Caco-2 (cell line): ENCODE measurements around the gene BTRC. TPM values are rescaled to one million over a fixed set of nuclear protein-coding genes. Genes with fewer than 3 reads are reported as not detected.
"Not testable (repeated sequence)": the region's sequence is repeated elsewhere in the genome, so short reads cannot be mapped to it uniquely, and the experiment has no call there.

Experiments
- BruUV-seq: library from RNA; stranded (reverse); fragments of 400-500 nt; replicated peaks from 2 replicates; lab custom pipeline; 2021; lab: Mats Ljungman, UMichigan
- CTCF ChIA-PET: fragments of 300-600 bp; sonication (Branson Sonifier 250); formaldehyde crosslinking; loops from one replicate; lab custom pipeline; 2022; ENCODE audit warnings: antibody characterized with exemption; lab: Charles Lee
- POLR2A ChIA-PET: fragments of 300-600 bp; sonication (Branson Sonifier 250); formaldehyde crosslinking; loops from one replicate; lab custom pipeline; 2022; ENCODE audit warnings: antibody characterized with exemption; lab: Charles Lee
- DNase-seq, 2 experiments: peaks; one replicate each; pipeline versions ENCODE4 v3.0.0 to v3.0.0-alpha.2; 2020 to 2022
- H3K27me3 ChIP-seq: replicated peaks from 2 replicates; pipeline ENCODE4 v1.6.0; 2011; ENCODE audit warnings: low read length; ENCODE audit not compliant: control insufficient read depth, insufficient read depth
- H3K36me3 ChIP-seq: 2 replicates; pipeline ENCODE4 v1.5.1; 2011; ENCODE audit warnings: low read length; ENCODE audit not compliant: control insufficient read depth, insufficient read depth
- H3K4me1 ChIP-seq: fragments of 250-450 bp; sonication (Bioruptor Pico); 2 replicates; pipeline ENCODE4 v1.5.1; 2020; ENCODE audit warnings: mild to moderate bottlenecking
- H3K4me3 ChIP-seq: 2 replicates; pipeline ENCODE4 v1.5.1; 2011; ENCODE audit warnings: low read depth, mild to moderate bottlenecking, control low read depth, low read length
- H3K9me3 ChIP-seq: fragments of 250-450 bp; sonication (Bioruptor Pico); 2 replicates; pipeline ENCODE4 v1.5.1; 2020; ENCODE audit warnings: mild to moderate bottlenecking, moderate library complexity
- H3K27ac Mint-ChIP-seq: one replicate; pipeline ENCODE4 v1.8.0; 2022; ENCODE audit warnings: mixed read lengths; ENCODE audit not compliant: unreplicated experiment
- H3K27me3 Mint-ChIP-seq: one replicate; pipeline ENCODE4 v1.8.0; 2022; ENCODE audit warnings: mixed read lengths; ENCODE audit not compliant: insufficient read depth, unreplicated experiment
- H3K36me3 Mint-ChIP-seq: one replicate; pipeline ENCODE4 v1.8.0; 2022; ENCODE audit warnings: mild to moderate bottlenecking, mixed read lengths; ENCODE audit not compliant: insufficient read depth, unreplicated experiment
- H3K4me1 Mint-ChIP-seq: one replicate; pipeline ENCODE4 v1.8.0; 2022; ENCODE audit warnings: low read depth, mixed read lengths; ENCODE audit not compliant: unreplicated experiment
- H3K4me3 Mint-ChIP-seq: one replicate; pipeline ENCODE4 v1.8.0; 2022; ENCODE audit warnings: mild to moderate bottlenecking, moderate library complexity, mixed read lengths; ENCODE audit not compliant: unreplicated experiment
- H3K9me3 Mint-ChIP-seq: one replicate; pipeline ENCODE4 v1.8.0; 2022; ENCODE audit warnings: mixed read lengths; ENCODE audit not compliant: unreplicated experiment
- CTCF ChIP-seq, 2 experiments: fragments of 200-600 bp in 1 of 2; IDR thresholded peaks; 1 replicate in 1 of 2; 2 replicates in 1 of 2; pipeline versions ENCODE4 v1.5.1 to v1.8.0; 2011 to 2022; ENCODE audit warnings: antibody characterized with exemption in 1 of 2, control low read depth in 1 of 2, inconsistent platforms in 1 of 2, low read depth in 1 of 2, low read length in 1 of 2, mild to moderate bottlenecking in 1 of 2, moderate library complexity in 1 of 2; ENCODE audit not compliant: insufficient read depth in 1 of 2, severe bottlenecking in 1 of 2, unreplicated experiment in 1 of 2
- intact Hi-C: fragments of 100-400 bp; cut with micrococcal nuclease; formaldehyde crosslinking; loops from one replicate; pipeline ENCODE4 v1.10.0; 2022; ENCODE audit not compliant: unreplicated experiment
- total RNA-seq: library from RNA; stranded (reverse); gene quantifications from 2 replicates; pipeline ENCODE4 v1.2.3, GENCODE V29; 2022

The BTRC gene
- total RNA-seq, 1 experiment from 2014 or later = 19.6 TPM

- no peak for DNase-seq
- ChIA-PET CTCF (no interaction called here), POLR2A (no interaction called here)
- TF ChIP-seq CTCF (IDR thresholded peaks at IDR 0.05; ENCODE audit: insufficient read depth in 1 of 2, low read depth in 1 of 2, low read length in 1 of 2, severe bottlenecking in 1 of 2, unreplicated experiment in 1 of 2) = no peak
- no peak overlapping the region for H3K4me3 Mint-ChIP-seq
- no peaks in the 10 kb centered on the region for H3K9me3 ChIP-seq
- H3K4me1 Mint-ChIP-seq = peaks cover 6% of the 10 kb centered on the region
- H3K4me1 ChIP-seq = no peaks in the 10 kb centered on the region
- BruUV-seq = no TSS peak
- no peaks in the 10 kb centered on the region for H3K9me3 Mint-ChIP-seq
- no peaks in the 10 kb centered on the region for H3K27me3 ChIP-seq
- no peaks in the 10 kb centered on the region for H3K27me3 Mint-ChIP-seq
- H3K4me3 ChIP-seq = no peak overlapping the region
- H3K36me3 Mint-ChIP-seq = peaks cover 8% of the 10 kb centered on the region
- H3K36me3 ChIP-seq = no peaks in the 10 kb centered on the region
- intact Hi-C loops = no loop called here
- no peak overlapping the region for H3K27ac Mint-ChIP-seq
Measured at GRCh38 chr10:101364721-101365120, 10.8 kb downstream of the BTRC start.

DNA sequence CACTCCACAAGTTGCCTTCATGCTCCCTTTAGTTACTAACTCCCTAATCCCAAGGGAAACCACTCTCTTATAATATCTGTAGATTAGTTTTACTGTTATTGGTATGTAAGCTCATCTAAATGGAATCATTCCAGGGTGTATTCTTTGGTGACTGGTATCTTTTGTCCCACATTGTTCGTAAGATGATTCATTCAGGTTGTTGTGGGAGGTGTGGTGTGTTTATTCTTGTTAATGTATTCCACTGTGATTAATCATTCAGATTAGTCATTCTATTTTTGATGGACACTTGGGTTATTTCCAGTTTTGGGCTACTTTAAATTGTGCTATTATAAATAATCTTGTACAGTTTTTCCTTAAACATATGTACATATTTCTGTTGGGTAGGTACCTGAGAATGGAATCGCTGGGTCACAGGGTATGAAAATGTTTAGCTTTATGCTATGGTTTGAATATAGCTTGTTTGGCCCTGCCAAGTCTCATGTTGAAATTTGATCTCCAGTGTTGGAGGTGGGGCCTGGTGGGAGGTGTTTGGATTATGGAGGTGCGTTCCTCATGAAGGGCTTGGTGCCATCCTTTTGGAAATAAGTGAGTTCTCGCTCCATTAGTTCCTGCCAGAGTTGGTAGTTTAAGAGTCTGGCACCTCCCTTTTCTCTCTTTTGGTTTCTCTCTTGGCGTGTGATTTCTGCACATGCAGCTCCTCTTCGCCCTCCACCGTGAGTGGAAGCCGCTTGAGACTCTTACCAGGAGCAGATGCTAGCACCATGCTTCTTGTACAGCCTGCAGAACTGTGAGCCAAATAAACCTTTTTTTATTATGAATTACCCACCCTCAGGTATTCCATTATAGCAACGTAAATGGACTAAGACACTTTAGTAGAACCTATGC is 13.8 kb downstream of the BTRC start:
- H3K36me3 Mint-ChIP-seq = peaks cover 23% of the 10 kb centered on the region
- no peaks in the 10 kb centered on the region for H3K27me3 ChIP-seq
- no peaks in the 10 kb centered on the region for H3K27me3 Mint-ChIP-seq
- TF ChIP-seq CTCF (IDR thresholded peaks at IDR 0.05; ENCODE audit: insufficient read depth in 1 of 2, low read depth in 1 of 2, low read length in 1 of 2, severe bottlenecking in 1 of 2, unreplicated experiment in 1 of 2) = no peak
- no TSS peak for BruUV-seq
- no peaks in the 10 kb centered on the region for H3K9me3 Mint-ChIP-seq
- no peak overlapping the region for H3K27ac Mint-ChIP-seq
- no peak for DNase-seq
- H3K4me1 ChIP-seq = no peaks in the 10 kb centered on the region
- ChIA-PET POLR2A (no interaction called here), CTCF (no interaction called here)
- H3K4me1 Mint-ChIP-seq = peaks cover 6% of the 10 kb centered on the region
- H3K9me3 ChIP-seq = no peaks in the 10 kb centered on the region
- H3K4me3 ChIP-seq = no peak overlapping the region
- H3K4me3 Mint-ChIP-seq = no peak overlapping the region
- no peaks in the 10 kb centered on the region for H3K36me3 ChIP-seq
- intact Hi-C loops = no loop called here

- Mint-ChIP-seq H3K4me3 (no peak overlapping the region), H3K27me3 (no peaks in the 10 kb centered on the region), H3K9me3 (no peaks in the 10 kb centered on the region), H3K36me3 (peaks cover 16% of the 10 kb centered on the region), H3K4me1 (no peaks in the 10 kb centered on the region), H3K27ac (no peak overlapping the region)
- intact Hi-C loops = no loop called here
- no peak for TF ChIP-seq CTCF (IDR thresholded peaks at IDR 0.05; ENCODE audit: insufficient read depth in 1 of 2, low read depth in 1 of 2, low read length in 1 of 2, severe bottlenecking in 1 of 2, unreplicated experiment in 1 of 2)
- no peak for DNase-seq
- Histone ChIP-seq H3K4me3 (no peak overlapping the region), H3K27me3 (no peaks in the 10 kb centered on the region), H3K36me3 (no peaks in the 10 kb centered on the region), H3K4me1 (no peaks in the 10 kb centered on the region), H3K9me3 (no peaks in the 10 kb centered on the region)
- ChIA-PET CTCF (no interaction called here), POLR2A (no interaction called here)
- no TSS peak for BruUV-seq
Measured at GRCh38 chr10:101373063-101373462, 19.1 kb downstream of the BTRC start.

DNA sequence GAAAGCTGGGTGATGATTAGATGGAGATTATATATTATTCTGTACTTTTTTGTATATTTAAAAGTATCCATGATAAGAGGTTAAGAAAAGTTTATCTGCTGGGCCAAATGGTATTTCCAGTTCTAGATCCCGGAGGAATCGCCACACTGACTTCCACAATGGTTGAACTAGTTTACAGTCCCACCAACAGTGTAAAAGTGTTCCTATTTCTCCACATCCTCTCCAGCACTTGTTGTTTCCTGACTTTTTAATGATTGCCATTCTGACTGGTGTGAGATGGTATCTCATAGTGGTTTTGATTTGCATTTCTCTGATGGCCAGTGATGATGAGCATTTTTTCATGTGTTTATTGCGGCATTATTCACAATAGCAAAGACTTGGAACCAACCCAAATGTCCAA is 20.0 kb downstream of the BTRC start:
- H3K36me3 ChIP-seq, H3K27me3 ChIP-seq, BruUV-seq, H3K4me3 Mint-ChIP-seq, POLR2A ChIA-PET, H3K27ac Mint-ChIP-seq, intact Hi-C loops, H3K9me3 Mint-ChIP-seq, H3K27me3 Mint-ChIP-seq, CTCF ChIA-PET, H3K9me3 ChIP-seq, H3K4me1 ChIP-seq, H3K4me3 ChIP-seq, DNase-seq, H3K4me1 Mint-ChIP-seq: not testable (repeated sequence)
- peaks cover 16% of the 10 kb centered on the region for H3K36me3 Mint-ChIP-seq
